HuH-7 (cell line): ENCODE data around the gene CSTF2.
A peak's percentile ranks its signal among the peaks of the same experiment; 100 is the strongest.

Source experiments
- DNase-seq: peaks from one replicate; pipeline ENCODE4 v3.0.0; 2011; ENCODE audit warnings: low spot score

Gene CSTF2

DNA sequence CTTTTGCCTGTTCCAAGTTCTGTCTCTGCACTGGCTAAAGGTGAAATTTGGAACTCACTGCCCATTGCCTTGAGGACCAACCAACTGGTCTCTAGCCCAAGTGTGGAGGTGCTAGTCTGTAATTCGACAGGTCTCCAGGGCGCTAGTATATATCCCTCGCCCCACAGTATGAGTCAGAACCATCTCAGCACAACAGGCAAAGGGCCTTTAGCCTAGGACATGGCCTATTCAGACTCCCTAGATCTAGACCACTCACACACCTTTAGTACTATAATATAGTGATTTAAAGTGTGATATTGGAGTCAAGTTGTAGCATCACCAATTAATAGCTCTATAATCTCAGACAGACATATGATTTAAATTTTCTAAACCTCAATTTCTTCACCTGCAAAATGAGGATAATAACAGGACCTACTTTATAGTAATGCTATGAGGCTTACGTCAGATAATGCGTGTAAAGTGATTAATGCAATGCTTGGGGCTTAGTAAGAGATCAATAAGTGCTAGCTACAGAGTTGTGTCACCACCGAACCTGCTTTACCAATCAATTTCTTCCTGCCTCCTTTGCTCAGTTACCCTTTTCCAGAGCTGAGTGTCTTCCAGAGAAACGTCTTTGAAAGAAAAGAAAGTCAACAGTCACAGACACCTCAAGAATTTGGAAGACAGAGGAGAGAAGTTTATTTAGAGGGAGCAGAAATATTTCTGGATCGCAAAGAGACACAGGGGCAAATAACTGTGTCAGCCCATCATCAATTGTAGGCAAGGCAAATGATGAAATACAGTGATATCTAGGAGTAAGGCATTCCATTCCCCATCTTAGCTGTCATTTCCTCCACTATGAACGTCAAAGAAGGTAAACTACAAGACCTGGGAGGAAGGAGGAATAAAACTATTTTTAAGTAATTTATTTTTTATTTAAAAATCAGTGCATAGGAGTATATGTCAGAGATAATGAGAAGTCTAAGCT lies 51.7 kb downstream of the CSTF2 start:
- no peak for DNase-seq

DNA sequence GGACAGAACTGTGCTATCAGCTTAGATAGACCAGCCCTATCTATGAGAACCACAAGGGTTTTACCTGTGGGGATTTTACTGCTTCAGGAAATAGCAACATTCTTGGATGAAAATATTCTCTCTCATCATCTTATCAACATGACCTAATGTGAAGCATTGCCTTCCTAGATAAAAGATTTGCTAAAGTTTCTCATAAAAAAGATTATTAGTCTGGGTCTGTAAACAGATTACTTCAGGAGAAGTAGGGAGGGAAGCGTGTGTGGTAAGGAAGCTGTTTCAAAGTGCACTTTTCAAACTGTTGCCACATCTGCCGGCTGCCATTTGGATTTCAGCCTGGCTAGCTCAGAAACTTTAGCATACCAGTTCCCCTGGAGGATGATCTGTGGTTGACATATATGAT lies 54.1 kb downstream of the CSTF2 start, which contains the start of gene NOX1:
Gene NOX1 (minus strand): TSS at position 35 of the 400 bp plus-strand sequence. CDS start 220 bp downstream, outside the sequence.
- DNase-seq: peak; percentile 30

- no peak for DNase-seq
Observed at GRCh38 chrX:100880368-100880767, 60.2 kb downstream of the CSTF2 start.

- no peak for DNase-seq
Observed at GRCh38 chrX:100883654-100884053, 63.5 kb downstream of the CSTF2 start.
